NCI-H524 treated with DMSO at 0.1 percent for 48 hours (cell line): ENCODE measurements around the gene TSPAN4.

Experiments
- DNase-seq: peaks from one replicate; lab custom pipeline; 2025; lab: John Stamatoyannopoulos, UW

Gene TSPAN4

DNA sequence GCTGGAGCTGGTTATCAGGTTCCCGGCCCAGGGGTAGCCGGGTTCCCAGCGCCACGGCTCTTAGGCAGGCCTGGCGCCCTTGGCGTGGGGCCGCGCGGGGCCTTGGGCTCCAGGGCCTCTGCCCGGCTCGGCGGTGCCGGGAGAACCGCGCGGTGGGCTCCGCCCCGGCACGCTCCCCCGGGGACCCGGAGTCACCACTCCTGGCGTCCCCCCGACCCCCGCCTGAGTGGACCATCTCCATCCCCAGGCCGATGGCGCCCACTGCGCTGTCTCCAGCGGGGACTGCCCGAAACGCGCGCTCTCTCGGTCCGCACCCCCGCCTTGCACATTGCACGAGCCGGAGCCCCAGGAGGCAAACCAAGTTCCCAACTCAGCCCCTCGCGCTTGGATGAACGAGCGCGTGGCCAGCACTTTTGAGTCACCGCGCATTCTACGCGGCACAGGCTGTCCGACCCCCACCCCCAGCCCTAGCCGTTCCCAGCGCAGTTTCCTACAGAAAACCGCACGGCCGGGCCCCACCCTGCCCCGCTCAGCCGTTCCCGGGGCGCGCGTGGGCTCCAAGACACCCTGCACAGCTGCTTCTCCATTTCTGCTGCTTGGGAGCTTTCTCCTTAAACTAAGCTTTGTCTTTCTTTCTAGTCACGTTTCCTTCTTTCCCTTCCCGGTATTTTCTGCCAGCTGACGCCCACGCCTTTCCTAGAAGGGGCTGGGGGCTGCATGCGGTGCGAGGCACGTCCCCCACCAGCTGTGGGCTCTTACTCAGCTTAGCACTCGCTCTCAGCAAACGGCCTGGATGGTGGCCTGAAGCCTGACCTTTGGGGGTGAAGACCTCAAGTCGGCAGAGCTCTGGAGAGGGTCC is 68.6 kb downstream of the TSPAN4 start:
- no peak for DNase-seq

GRCh38 chr11:911890-912219 is 69.2 kb downstream of the TSPAN4 start:
- DNase-seq: no peak

- DNase-seq: no peak
These were observed 69.6 kb downstream of the TSPAN4 start for GRCh38 chr11:912266-912665.

GRCh38 chr11:913043-913442 is 70.4 kb downstream of the TSPAN4 start:
- DNase-seq: no peak

GRCh38 chr11:914204-914603 is 71.6 kb downstream of the TSPAN4 start:
- DNase-seq: no peak

DNA sequence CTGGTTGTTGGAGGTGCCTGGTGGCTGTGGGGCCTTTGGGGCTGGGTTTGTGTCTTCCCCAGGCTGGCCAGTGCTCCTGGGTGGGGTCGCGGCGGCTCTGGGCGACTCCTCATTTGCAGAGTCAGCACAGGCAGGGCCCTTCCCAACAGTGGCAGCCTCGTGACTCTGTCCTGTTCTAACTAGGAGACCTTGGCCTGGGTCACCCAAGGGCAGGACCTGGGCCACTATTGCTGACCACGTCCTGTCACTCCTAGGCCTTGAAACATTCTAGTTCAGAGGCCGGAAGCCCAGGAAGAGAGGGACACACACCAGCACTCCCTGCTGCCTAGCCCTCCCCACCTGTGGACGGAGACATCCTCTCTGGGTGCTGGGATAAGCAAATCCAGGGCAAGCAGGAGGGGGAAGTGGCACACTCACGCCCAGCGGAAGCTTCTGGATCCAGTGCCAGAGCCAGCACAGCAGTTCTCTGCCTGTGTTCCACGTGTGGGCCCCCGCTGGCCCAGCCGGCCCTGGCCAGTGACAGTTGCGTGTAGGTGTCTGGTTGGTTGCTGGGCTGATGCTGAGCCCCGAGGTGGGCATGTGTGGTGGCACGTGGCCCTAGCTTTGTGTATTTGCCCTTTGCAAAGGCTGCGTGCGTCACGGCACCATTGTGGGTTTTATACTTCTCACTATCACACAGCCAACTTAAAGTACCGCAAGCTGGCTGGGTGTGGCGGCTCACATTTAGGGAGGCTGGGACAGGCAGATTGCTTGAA is 72.3 kb downstream of the TSPAN4 start:
- DNase-seq: no peak
